PFSK-1 (cell line): Measurements from ENCODE around the gene RINL.

Source experiments
- SIN3A ChIP-seq: IDR thresholded peaks from 2 replicates; pipeline ENCODE4 v1.6.1; 2012; ENCODE audit warnings: mild to moderate bottlenecking, low read length, moderate library complexity, borderline replicate concordance; ENCODE audit not compliant: insufficient read depth
- TAF1 ChIP-seq: IDR thresholded peaks from 2 replicates; pipeline ENCODE4 v1.6.1; 2012; ENCODE audit warnings: low read length, control low read depth, borderline replicate concordance; ENCODE audit not compliant: insufficient read depth
- TF ChIP-seq, protein P1 (sequence below), 2 experiments: IDR thresholded peaks; 2 replicates each; pipeline versions ENCODE4 v1.6.1 to v1.8.0; 2011 to 2012; ENCODE audit warnings: low read depth in 2 of 2, low read length in 2 of 2, control low read depth in 1 of 2, inconsistent platforms in 1 of 2, mild to moderate bottlenecking in 1 of 2, moderate library complexity in 1 of 2; ENCODE audit not compliant: insufficient read depth in 1 of 2

DNA sequence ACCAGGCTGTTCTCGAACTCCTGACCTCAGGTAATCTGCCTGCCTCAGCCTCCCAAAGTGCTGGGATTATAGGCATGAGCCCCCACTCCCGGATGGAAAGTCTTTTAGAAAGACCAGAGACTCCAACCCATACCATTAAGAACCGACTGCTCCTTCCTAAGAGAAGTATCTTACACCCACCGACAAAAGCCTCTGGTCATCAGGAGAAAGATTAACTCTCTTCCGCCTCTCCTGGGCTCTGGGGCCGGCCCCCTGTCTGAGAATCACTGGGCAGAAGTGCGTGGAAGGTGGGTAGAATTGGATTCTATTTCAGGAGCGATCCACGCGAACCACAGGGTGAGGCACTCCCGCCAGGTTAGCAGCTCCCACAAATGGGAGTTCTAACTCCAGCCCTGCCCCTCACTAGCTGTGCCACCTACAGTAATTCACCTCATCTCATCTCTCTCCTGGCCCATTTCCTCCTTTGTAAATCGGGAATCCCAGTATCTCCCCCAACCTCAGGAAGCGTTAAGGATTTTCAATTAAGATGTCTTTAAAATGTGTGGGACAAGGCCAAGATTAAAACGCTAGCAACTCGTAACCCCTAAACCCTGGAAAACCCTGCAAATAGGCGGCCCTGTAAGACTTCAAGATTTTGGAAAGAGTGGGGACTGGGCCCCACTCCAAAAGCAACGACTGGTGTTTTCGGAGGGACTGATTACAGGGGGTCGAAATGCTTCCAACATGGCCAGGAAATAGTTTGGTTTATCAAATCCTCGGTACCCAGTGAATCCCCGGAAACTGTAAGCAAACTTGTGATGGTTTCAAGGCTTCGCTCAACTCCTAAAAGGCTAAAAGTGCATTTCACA lies 29.6 kb downstream of the RINL start:
- TF ChIP-seq SIN3A (no peak), TAF1 (no peak)
- TF ChIP-seq, protein P1, sequence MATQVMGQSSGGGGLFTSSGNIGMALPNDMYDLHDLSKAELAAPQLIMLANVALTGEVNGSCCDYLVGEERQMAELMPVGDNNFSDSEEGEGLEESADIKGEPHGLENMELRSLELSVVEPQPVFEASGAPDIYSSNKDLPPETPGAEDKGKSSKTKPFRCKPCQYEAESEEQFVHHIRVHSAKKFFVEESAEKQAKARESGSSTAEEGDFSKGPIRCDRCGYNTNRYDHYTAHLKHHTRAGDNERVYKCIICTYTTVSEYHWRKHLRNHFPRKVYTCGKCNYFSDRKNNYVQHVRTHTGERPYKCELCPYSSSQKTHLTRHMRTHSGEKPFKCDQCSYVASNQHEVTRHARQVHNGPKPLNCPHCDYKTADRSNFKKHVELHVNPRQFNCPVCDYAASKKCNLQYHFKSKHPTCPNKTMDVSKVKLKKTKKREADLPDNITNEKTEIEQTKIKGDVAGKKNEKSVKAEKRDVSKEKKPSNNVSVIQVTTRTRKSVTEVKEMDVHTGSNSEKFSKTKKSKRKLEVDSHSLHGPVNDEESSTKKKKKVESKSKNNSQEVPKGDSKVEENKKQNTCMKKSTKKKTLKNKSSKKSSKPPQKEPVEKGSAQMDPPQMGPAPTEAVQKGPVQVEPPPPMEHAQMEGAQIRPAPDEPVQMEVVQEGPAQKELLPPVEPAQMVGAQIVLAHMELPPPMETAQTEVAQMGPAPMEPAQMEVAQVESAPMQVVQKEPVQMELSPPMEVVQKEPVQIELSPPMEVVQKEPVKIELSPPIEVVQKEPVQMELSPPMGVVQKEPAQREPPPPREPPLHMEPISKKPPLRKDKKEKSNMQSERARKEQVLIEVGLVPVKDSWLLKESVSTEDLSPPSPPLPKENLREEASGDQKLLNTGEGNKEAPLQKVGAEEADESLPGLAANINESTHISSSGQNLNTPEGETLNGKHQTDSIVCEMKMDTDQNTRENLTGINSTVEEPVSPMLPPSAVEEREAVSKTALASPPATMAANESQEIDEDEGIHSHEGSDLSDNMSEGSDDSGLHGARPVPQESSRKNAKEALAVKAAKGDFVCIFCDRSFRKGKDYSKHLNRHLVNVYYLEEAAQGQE (IDR thresholded peaks at IDR 0.05; ENCODE audit: insufficient read depth in 1 of 2, low read depth in 2 of 2, low read length in 2 of 2) = no peak
